ENCODE measurements around the gene CDKAL1. TPM values are rescaled to one million over a fixed set of nuclear protein-coding genes. Genes with fewer than 3 reads are reported as not detected.
"Not testable (repeated sequence)": the region's sequence is repeated elsewhere in the genome, so short reads cannot be mapped to it uniquely, and the experiment has no call there.

Gene CDKAL1
- total and polyA plus RNA-seq, 2 donors (not counting 3 experiments of a cell fraction or from before 2014, with no cell fraction given), result 6.1 to 20.5 TPM

GRCh38 chr6:20729086-20729485 is 194.8 kb downstream of the CDKAL1 start:
- no peaks in the 10 kb centered on the region for H3K79me2 ChIP-seq (ENCODE audit: control insufficient read depth, insufficient read depth, low read length)
- H3K4me3 ChIP-seq (replicated peaks in 1 of 3; ENCODE audit: insufficient read depth in 1 of 3, low read depth in 1 of 3, low read length in 3 of 3), result no peak overlapping the region
- POLR2A ChIA-PET, result no interaction called here
- no TSS peak for BruUV-seq (replicated peaks)
- H4K20me1 ChIP-seq (replicated peaks; ENCODE audit: control insufficient read depth, extremely low read depth, insufficient read depth, low read length), result no peaks in the 10 kb centered on the region
- CTCF ChIA-PET, result no interaction called here
- TF ChIP-seq MAX (IDR thresholded peaks at IDR 0.05; ENCODE audit: insufficient read depth, insufficient read length), result no peak
- TF ChIP-seq FOS (IDR thresholded peaks at IDR 0.05; ENCODE audit: borderline replicate concordance, insufficient read depth, low read length), result no peak
- TF ChIP-seq POLR2A (IDR thresholded peaks at IDR 0.05; ENCODE audit: low read depth, low read length), result no peak
- no peak for TF ChIP-seq POLR2AphosphoS5 (IDR thresholded peaks at IDR 0.05; ENCODE audit: insufficient read depth, low read depth, low read length)
- H3K9me1 ChIP-seq (replicated peaks; ENCODE audit: control insufficient read depth, extremely low read depth, insufficient read depth, low read length), result no peaks in the 10 kb centered on the region
- DNase-seq (ENCODE audit: low read depth, low spot score), result no peak
- dilution Hi-C loops (cut with MboI; ENCODE audit: extremely low pct_ligation_motif_present, low sequenced_read_pairs), result no loop called here
- intact Hi-C loops (cut with micrococcal nuclease), result no loop called here
- no peaks in the 10 kb centered on the region for H3K4me1 ChIP-seq (ENCODE audit: control insufficient read depth, extremely low read depth, insufficient read depth, low read length)
- FAIRE-seq, result no peak
- no peak overlapping the region for H3K27ac ChIP-seq (ENCODE audit: insufficient read depth, low read depth, low read length)
- H2AFZ ChIP-seq (ENCODE audit: low read depth, low read length), result no peak overlapping the region
- H3K36me3 ChIP-seq (ENCODE audit: control insufficient read depth in 2 of 2, extremely low read depth in 1 of 2, insufficient read depth in 2 of 2, low read length in 2 of 2), result no peaks in the 10 kb centered on the region
- no peaks in the 10 kb centered on the region for H3K9me3 ChIP-seq (replicated peaks; ENCODE audit: control insufficient read depth, insufficient read depth, low read length)
- no peak overlapping the region for H3K9ac ChIP-seq (replicated peaks; ENCODE audit: extremely low read depth, insufficient read depth, low read length)
- H3K4me2 ChIP-seq (ENCODE audit: insufficient read depth, low read length), result no peak overlapping the region
- H3K27me3 ChIP-seq (ENCODE audit: control insufficient read depth in 2 of 2, insufficient read depth in 2 of 2, low read length in 2 of 2), result no peaks in the 10 kb centered on the region

- H3K9me3 ChIP-seq (replicated peaks; ENCODE audit: control insufficient read depth, insufficient read depth, low read length); H4K20me1 ChIP-seq (replicated peaks; ENCODE audit: control insufficient read depth, extremely low read depth, insufficient read depth, low read length); BruUV-seq (replicated peaks); H3K9me1 ChIP-seq (replicated peaks; ENCODE audit: control insufficient read depth, extremely low read depth, insufficient read depth, low read length); CTCF ChIA-PET; H3K27ac ChIP-seq (ENCODE audit: insufficient read depth, low read depth, low read length); FAIRE-seq; H3K79me2 ChIP-seq (ENCODE audit: control insufficient read depth, insufficient read depth, low read length); POLR2A ChIA-PET; H3K9ac ChIP-seq (replicated peaks; ENCODE audit: extremely low read depth, insufficient read depth, low read length); H3K27me3 ChIP-seq (ENCODE audit: control insufficient read depth in 2 of 2, insufficient read depth in 2 of 2, low read length in 2 of 2); intact Hi-C loops (cut with micrococcal nuclease); H3K36me3 ChIP-seq (ENCODE audit: control insufficient read depth in 2 of 2, extremely low read depth in 1 of 2, insufficient read depth in 2 of 2, low read length in 2 of 2); H3K4me1 ChIP-seq (ENCODE audit: control insufficient read depth, extremely low read depth, insufficient read depth, low read length); H2AFZ ChIP-seq (ENCODE audit: low read depth, low read length); DNase-seq (ENCODE audit: low read depth, low spot score); H3K4me3 ChIP-seq (replicated peaks in 1 of 3; ENCODE audit: insufficient read depth in 1 of 3, low read depth in 1 of 3, low read length in 3 of 3); dilution Hi-C loops (cut with MboI; ENCODE audit: extremely low pct_ligation_motif_present, low sequenced_read_pairs); H3K4me2 ChIP-seq (ENCODE audit: insufficient read depth, low read length): not testable (repeated sequence)
These were observed 198.1 kb downstream of the CDKAL1 start for GRCh38 chr6:20732362-20732761.
